ENCODE data around the gene PAPSS1. TPM values are rescaled to one million over a fixed set of nuclear protein-coding genes. Genes with fewer than 3 reads are reported as not detected.

PAPSS1 gene
- total and polyA plus RNA-seq, 2 donors (not counting 3 experiments of a cell fraction or from before 2014, with no cell fraction given), result 69.6 to 77.2 TPM

- H3K9me1 ChIP-seq (replicated peaks; ENCODE audit: control insufficient read depth, extremely low read depth, insufficient read depth, low read length), result no peaks in the 10 kb centered on the region
- H3K27ac ChIP-seq (ENCODE audit: insufficient read depth, low read depth, low read length), result no peak overlapping the region
- no peak overlapping the region for H3K4me3 ChIP-seq (replicated peaks in 1 of 3; ENCODE audit: insufficient read depth in 1 of 3, low read depth in 1 of 3, low read length in 3 of 3)
- no peak for TF ChIP-seq JUN (IDR thresholded peaks at IDR 0.05; ENCODE audit: borderline replicate concordance, insufficient read depth, insufficient read length, low read depth)
- TF ChIP-seq, protein P1, sequence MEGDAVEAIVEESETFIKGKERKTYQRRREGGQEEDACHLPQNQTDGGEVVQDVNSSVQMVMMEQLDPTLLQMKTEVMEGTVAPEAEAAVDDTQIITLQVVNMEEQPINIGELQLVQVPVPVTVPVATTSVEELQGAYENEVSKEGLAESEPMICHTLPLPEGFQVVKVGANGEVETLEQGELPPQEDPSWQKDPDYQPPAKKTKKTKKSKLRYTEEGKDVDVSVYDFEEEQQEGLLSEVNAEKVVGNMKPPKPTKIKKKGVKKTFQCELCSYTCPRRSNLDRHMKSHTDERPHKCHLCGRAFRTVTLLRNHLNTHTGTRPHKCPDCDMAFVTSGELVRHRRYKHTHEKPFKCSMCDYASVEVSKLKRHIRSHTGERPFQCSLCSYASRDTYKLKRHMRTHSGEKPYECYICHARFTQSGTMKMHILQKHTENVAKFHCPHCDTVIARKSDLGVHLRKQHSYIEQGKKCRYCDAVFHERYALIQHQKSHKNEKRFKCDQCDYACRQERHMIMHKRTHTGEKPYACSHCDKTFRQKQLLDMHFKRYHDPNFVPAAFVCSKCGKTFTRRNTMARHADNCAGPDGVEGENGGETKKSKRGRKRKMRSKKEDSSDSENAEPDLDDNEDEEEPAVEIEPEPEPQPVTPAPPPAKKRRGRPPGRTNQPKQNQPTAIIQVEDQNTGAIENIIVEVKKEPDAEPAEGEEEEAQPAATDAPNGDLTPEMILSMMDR (IDR thresholded peaks at IDR 0.05; ENCODE audit: extremely low read depth in 1 of 2, insufficient read depth in 1 of 2, low read depth in 1 of 2, low read length in 2 of 2), result no peak
- no peak overlapping the region for H3K9ac ChIP-seq (replicated peaks; ENCODE audit: extremely low read depth, insufficient read depth, low read length)
- FAIRE-seq (no peak), DNase-seq (ENCODE audit: low read depth, low spot score) (no peak)
- no peak overlapping the region for H2AFZ ChIP-seq (ENCODE audit: low read depth, low read length)
- dilution Hi-C loops (cut with MboI; ENCODE audit: extremely low pct_ligation_motif_present, low sequenced_read_pairs) (no loop called here), intact Hi-C loops (cut with micrococcal nuclease) (no loop called here)
- no peak overlapping the region for H3K4me2 ChIP-seq (ENCODE audit: insufficient read depth, low read length)
- H3K36me3 ChIP-seq (ENCODE audit: control insufficient read depth in 2 of 2, extremely low read depth in 1 of 2, insufficient read depth in 2 of 2, low read length in 2 of 2), result no peaks in the 10 kb centered on the region
- BruUV-seq (replicated peaks), result no TSS peak
- no peaks in the 10 kb centered on the region for H3K4me1 ChIP-seq (ENCODE audit: control insufficient read depth, extremely low read depth, insufficient read depth, low read length)
- CTCF ChIA-PET, result no interaction called here
- H4K20me1 ChIP-seq (replicated peaks; ENCODE audit: control insufficient read depth, extremely low read depth, insufficient read depth, low read length), result no peaks in the 10 kb centered on the region
- H3K27me3 ChIP-seq (ENCODE audit: control insufficient read depth in 2 of 2, insufficient read depth in 2 of 2, low read length in 2 of 2), result no peaks in the 10 kb centered on the region
- H3K9me3 ChIP-seq (replicated peaks; ENCODE audit: control insufficient read depth, insufficient read depth, low read length), result no peaks in the 10 kb centered on the region
- POLR2A ChIA-PET, result interaction anchor here (0.6 kb wide), 1 partner anchor 373 kb away, joined by 3 read pairs; no protein-coding TSS in a partner anchor
- H3K79me2 ChIP-seq (ENCODE audit: control insufficient read depth, insufficient read depth, low read length), result no peaks in the 10 kb centered on the region
Observed at GRCh38 chr4:107629318-107629717, 90.7 kb downstream of the PAPSS1 start.

DNA sequence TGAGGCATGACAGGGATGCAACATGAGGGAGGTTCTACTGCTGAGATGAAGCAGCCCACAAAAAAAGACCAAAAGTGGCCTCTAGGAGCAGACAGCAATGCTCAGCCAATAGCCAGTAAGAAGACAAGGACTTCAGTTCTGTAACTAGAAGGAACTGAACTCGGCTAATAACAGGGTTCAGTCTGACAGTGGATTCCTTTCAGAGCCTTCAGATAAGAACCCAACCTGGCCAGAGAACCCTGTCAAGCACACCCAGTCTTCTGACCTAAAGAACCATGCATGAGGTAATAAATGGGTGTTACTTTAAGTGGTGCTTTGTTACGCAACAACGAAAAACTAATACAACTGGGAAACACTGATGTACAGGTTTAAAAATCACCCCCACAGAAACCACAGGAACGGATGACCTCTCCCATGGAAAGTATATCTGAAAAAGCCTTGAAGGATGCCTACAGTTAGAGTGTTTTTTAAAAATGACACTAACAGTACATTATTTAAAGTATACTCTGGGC lies 94.6 kb downstream of the PAPSS1 start:
- Histone ChIP-seq H3K9me3 (replicated peaks; ENCODE audit: control insufficient read depth, insufficient read depth, low read length) (no peaks in the 10 kb centered on the region), H3K9ac (replicated peaks; ENCODE audit: extremely low read depth, insufficient read depth, low read length) (no peak overlapping the region), H2AFZ (ENCODE audit: low read depth, low read length) (no peak overlapping the region), H3K79me2 (ENCODE audit: control insufficient read depth, insufficient read depth, low read length) (no peaks in the 10 kb centered on the region), H3K27ac (ENCODE audit: insufficient read depth, low read depth, low read length) (no peak overlapping the region), H3K9me1 (replicated peaks; ENCODE audit: control insufficient read depth, extremely low read depth, insufficient read depth, low read length) (no peaks in the 10 kb centered on the region), H3K4me3 (replicated peaks in 1 of 3; ENCODE audit: insufficient read depth in 1 of 3, low read depth in 1 of 3, low read length in 3 of 3) (no peak overlapping the region), H3K36me3 (ENCODE audit: control insufficient read depth in 2 of 2, extremely low read depth in 1 of 2, insufficient read depth in 2 of 2, low read length in 2 of 2) (no peaks in the 10 kb centered on the region), H4K20me1 (replicated peaks; ENCODE audit: control insufficient read depth, extremely low read depth, insufficient read depth, low read length) (no peaks in the 10 kb centered on the region), H3K27me3 (ENCODE audit: control insufficient read depth in 2 of 2, insufficient read depth in 2 of 2, low read length in 2 of 2) (no peaks in the 10 kb centered on the region), H3K4me2 (ENCODE audit: insufficient read depth, low read length) (no peak overlapping the region), H3K4me1 (ENCODE audit: control insufficient read depth, extremely low read depth, insufficient read depth, low read length) (no peaks in the 10 kb centered on the region)
- no TSS peak for BruUV-seq (replicated peaks)
- DNase-seq (ENCODE audit: low read depth, low spot score), result no peak
- dilution Hi-C loops (cut with MboI; ENCODE audit: extremely low pct_ligation_motif_present, low sequenced_read_pairs), result no loop called here
- ChIA-PET POLR2A (no interaction called here), CTCF (no interaction called here)
- TF ChIP-seq POLR2AphosphoS5 (IDR thresholded peaks at IDR 0.05; ENCODE audit: insufficient read depth, low read depth, low read length) (no peak), JUN (IDR thresholded peaks at IDR 0.05; ENCODE audit: borderline replicate concordance, insufficient read depth, insufficient read length, low read depth) (no peak), MYC (IDR thresholded peaks at IDR 0.05; ENCODE audit: low read depth, low read length) (no peak), GATA2 (IDR thresholded peaks at IDR 0.05; ENCODE audit: insufficient read depth, insufficient read length, low read depth, low read length) (no peak), FOS (IDR thresholded peaks at IDR 0.05; ENCODE audit: borderline replicate concordance, insufficient read depth, low read length) (no peak), POLR2A (IDR thresholded peaks at IDR 0.05; ENCODE audit: low read depth, low read length) (no peak), EZH2 (IDR thresholded peaks at IDR 0.05; ENCODE audit: borderline replicate concordance, low read depth, low read length, severe bottlenecking) (no peak)
- TF ChIP-seq, protein P2, sequence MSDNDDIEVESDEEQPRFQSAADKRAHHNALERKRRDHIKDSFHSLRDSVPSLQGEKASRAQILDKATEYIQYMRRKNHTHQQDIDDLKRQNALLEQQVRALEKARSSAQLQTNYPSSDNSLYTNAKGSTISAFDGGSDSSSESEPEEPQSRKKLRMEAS (IDR thresholded peaks at IDR 0.05; ENCODE audit: insufficient read depth, insufficient read length), result no peak
- TF ChIP-seq, protein P1 (IDR thresholded peaks at IDR 0.05; ENCODE audit: extremely low read depth in 1 of 2, insufficient read depth in 1 of 2, low read depth in 1 of 2, low read length in 2 of 2), result no peak
- intact Hi-C loops (cut with micrococcal nuclease), result no loop called here
- no peak for FAIRE-seq
